ENCODE measurements around the gene PLXND1. TPM values are rescaled to one million over a fixed set of nuclear protein-coding genes. Genes with fewer than 3 reads are reported as not detected.

The PLXND1 gene
- total and polyA plus RNA-seq, 12 donors, result 41.2 to 370 (median 138) TPM

DNA sequence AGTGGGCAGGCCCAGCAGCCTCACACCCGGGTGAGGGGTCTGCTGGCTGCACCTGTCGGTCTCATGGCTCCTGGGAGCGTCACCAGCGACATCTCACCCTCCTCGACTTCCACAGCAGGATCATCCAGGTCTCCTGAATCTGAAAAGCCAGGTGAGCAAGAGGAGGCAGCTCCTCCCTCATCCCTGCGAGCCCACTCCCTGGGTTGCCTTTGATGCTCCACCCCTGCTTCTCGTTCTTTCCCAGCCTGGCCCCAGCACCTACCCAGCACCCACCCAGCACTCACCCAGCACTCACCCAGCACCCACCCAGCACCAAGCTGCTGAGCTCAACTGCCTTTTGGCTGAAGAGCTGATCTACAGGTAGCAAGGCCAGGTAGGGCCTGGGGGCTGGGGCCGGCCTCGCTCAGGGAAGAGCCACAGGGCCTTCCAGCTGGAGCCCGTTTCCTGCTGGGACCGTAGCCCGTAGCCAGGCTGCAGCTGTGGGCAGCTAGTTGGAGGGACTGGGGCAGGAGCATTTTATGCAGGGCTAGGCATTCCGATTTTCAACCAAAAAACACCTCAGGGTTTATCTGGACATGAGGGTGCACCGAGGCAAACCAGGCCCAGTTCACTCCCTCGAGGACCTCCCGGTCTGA lies 63.2 kb downstream of the PLXND1 start, which contains the start of gene H1-8:
H1-8 (plus strand) TSS at position 20 of the 635 bp plus-strand sequence; CDS start at position 64, 44 bp downstream.
- Histone ChIP-seq H3K27me3 (no peaks in the 10 kb centered on the region), H3K9me3 (replicated peaks in 1 of 3) (no peaks in the 10 kb centered on the region), H3K36me3 (replicated peaks in 1 of 2) (no peaks in the 10 kb centered on the region), H3K4me1 (replicated peaks in 1 of 2) (no peaks in the 10 kb centered on the region), H3K4me3 (no peak within 1 kb of the TSS), H3K27ac (no peak within 1 kb of the TSS)
- no peak for DNase-seq
- intact Hi-C loops (cut with DNase I), result no loop called here
- WGBS, 4 donors, result 84 to 94% (median 90%) methylated on average over 11 to 16 of the region's 16 CpGs
- TF ChIP-seq, protein P1, sequence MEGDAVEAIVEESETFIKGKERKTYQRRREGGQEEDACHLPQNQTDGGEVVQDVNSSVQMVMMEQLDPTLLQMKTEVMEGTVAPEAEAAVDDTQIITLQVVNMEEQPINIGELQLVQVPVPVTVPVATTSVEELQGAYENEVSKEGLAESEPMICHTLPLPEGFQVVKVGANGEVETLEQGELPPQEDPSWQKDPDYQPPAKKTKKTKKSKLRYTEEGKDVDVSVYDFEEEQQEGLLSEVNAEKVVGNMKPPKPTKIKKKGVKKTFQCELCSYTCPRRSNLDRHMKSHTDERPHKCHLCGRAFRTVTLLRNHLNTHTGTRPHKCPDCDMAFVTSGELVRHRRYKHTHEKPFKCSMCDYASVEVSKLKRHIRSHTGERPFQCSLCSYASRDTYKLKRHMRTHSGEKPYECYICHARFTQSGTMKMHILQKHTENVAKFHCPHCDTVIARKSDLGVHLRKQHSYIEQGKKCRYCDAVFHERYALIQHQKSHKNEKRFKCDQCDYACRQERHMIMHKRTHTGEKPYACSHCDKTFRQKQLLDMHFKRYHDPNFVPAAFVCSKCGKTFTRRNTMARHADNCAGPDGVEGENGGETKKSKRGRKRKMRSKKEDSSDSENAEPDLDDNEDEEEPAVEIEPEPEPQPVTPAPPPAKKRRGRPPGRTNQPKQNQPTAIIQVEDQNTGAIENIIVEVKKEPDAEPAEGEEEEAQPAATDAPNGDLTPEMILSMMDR (IDR thresholded peaks at IDR 0.05), result no peak
- no peak for TF ChIP-seq POLR2A (IDR thresholded peaks at IDR 0.05)

GRCh38 chr3:129542747-129543146 lies 63.7 kb downstream of the PLXND1 start:
- H3K27ac ChIP-seq, result no peak overlapping the region
- intact Hi-C loops (cut with DNase I), result no loop called here
- TF ChIP-seq POLR2A (IDR thresholded peaks at IDR 0.05), result no peak
- TF ChIP-seq, protein P1 (IDR thresholded peaks at IDR 0.05), result no peak
- H3K4me1 ChIP-seq (replicated peaks in 1 of 2), result no peaks in the 10 kb centered on the region
- H3K4me3 ChIP-seq, result no peak overlapping the region
- no peaks in the 10 kb centered on the region for H3K9me3 ChIP-seq (replicated peaks in 1 of 3)
- DNase-seq, result no peak
- H3K27me3 ChIP-seq, result no peaks in the 10 kb centered on the region
- no peaks in the 10 kb centered on the region for H3K36me3 ChIP-seq (replicated peaks in 1 of 2)
- 90 to 96% (median 94%) methylated on average over 2 to 5 of the region's 5 CpGs for WGBS, 4 donors

- TF ChIP-seq, protein P1 (IDR thresholded peaks at IDR 0.05), result no peak
- no peak for TF ChIP-seq POLR2A (IDR thresholded peaks at IDR 0.05)
- no peak overlapping the region for H3K27ac ChIP-seq
- 84 to 92% (median 89%) methylated on average over 11 of the region's 11 CpGs for WGBS, 4 donors
- no peak overlapping the region for H3K4me3 ChIP-seq
- no peaks in the 10 kb centered on the region for H3K36me3 ChIP-seq (replicated peaks in 1 of 2)
- intact Hi-C loops (cut with DNase I), result no loop called here
- H3K4me1 ChIP-seq (replicated peaks in 1 of 2), result no peaks in the 10 kb centered on the region
- H3K9me3 ChIP-seq (replicated peaks in 1 of 3), result no peaks in the 10 kb centered on the region
- no peaks in the 10 kb centered on the region for H3K27me3 ChIP-seq
- no peak for DNase-seq
These were observed 65.5 kb downstream of the PLXND1 start for GRCh38 chr3:129540776-129541516.

DNA sequence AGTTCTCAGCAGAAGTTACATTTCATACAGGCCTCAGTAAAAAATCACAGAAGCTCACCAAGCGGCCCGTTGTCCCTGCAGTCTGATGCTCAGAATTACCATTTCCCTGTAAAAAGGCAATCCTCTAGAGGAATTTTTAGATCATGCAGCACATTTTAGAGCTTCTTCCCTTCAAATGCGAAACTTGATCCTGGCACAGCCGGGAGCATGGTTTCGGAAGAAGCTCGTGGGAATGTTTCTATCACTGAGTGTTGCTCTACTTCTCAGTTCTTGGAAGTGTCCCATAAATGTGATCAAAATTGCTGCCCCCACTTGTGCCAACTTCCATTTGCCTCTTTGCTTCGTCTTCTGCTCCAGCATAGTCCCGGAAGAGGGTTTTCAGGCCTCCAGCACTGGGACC lies 67.3 kb downstream of the PLXND1 start:
- WGBS, 4 donors, result 91 to 96% (median 95%) methylated on average over 8 of the region's 8 CpGs
- Histone ChIP-seq H3K27me3 (no peaks in the 10 kb centered on the region), H3K4me1 (replicated peaks in 1 of 2) (peaks cover 0 to 5% of the 10 kb centered on the region in 2 donors), H3K4me3 (no peak overlapping the region), H3K36me3 (replicated peaks in 1 of 2) (no peaks in the 10 kb centered on the region), H3K9me3 (replicated peaks in 1 of 3) (no peaks in the 10 kb centered on the region), H3K27ac (no peak overlapping the region)
- intact Hi-C loops (cut with DNase I), result no loop called here
- DNase-seq, result no peak
- TF ChIP-seq, protein P1 (IDR thresholded peaks at IDR 0.05), result no peak
- TF ChIP-seq POLR2A (IDR thresholded peaks at IDR 0.05), result no peak

Data from adrenal gland (tissue), 12 donors.